GM12801 (cell line): ENCODE measurements around the gene TRDN.

Source experiments
- CTCF ChIP-seq: IDR thresholded peaks from one replicate; pipeline ENCODE4 v1.5.1; 2011; ENCODE audit warnings: control low read depth; ENCODE audit not compliant: insufficient read length; ENCODE audit errors: extremely low read depth

The TRDN gene

GRCh38 chr6:123343836-123344235 lies 292.9 kb downstream of the TRDN start:
- no peak for TF ChIP-seq CTCF

GRCh38 chr6:123338394-123338793 lies 298.4 kb downstream of the TRDN start:
- TF ChIP-seq CTCF, result no peak

GRCh38 chr6:123333000-123333756 lies 303.6 kb downstream of the TRDN start:
- no peak for TF ChIP-seq CTCF

GRCh38 chr6:123332070-123332469 lies 304.7 kb downstream of the TRDN start:
- no peak for TF ChIP-seq CTCF

GRCh38 chr6:123329337-123329736 lies 307.4 kb downstream of the TRDN start:
- no peak for TF ChIP-seq CTCF

GRCh38 chr6:123323452-123324329 lies 313.1 kb downstream of the TRDN start:
- no peak for TF ChIP-seq CTCF

GRCh38 chr6:123321020-123321419 lies 315.7 kb downstream of the TRDN start:
- no peak for TF ChIP-seq CTCF
